MM.1S (cell line): ENCODE results near the gene S100P.

ENCODE experiments used
- EZH2 ChIP-seq: fragments of 300-600 bp; sonication (generic); optimal IDR thresholded peaks from 2 replicates; pipeline ENCODE3; 2017; ENCODE audit warnings: low read depth, mild to moderate bottlenecking, antibody characterized with exemption, low read length, mixed read lengths
- TF ChIP-seq, protein P1 (sequence below): fragments of 300-600 bp; sonication (generic); IDR thresholded peaks from 2 replicates; pipeline ENCODE4 v1.5.1; 2016; ENCODE audit warnings: antibody characterized with exemption, low read length, mixed read lengths

DNA sequence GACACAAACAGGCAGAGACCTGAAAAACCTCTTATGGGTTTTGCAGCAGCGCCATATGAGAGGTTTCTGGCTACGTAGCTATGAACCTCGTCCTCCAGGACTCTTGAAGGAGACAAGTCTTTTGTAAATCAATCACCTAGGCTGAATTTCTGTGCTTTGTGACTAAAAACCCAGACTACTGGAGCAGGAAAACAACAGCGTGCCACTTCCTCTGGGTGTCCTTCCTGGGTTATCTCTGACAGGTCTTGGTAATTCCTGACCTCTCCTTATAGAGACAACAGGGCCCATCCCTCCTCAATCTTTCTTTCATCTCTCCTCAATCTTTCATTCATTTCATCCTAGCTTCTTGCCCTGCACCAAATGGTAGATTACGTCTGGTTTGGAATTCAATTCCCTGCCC is 5.7 kb downstream of the S100P start:
- no peak for TF ChIP-seq EZH2
- TF ChIP-seq, protein P1, sequence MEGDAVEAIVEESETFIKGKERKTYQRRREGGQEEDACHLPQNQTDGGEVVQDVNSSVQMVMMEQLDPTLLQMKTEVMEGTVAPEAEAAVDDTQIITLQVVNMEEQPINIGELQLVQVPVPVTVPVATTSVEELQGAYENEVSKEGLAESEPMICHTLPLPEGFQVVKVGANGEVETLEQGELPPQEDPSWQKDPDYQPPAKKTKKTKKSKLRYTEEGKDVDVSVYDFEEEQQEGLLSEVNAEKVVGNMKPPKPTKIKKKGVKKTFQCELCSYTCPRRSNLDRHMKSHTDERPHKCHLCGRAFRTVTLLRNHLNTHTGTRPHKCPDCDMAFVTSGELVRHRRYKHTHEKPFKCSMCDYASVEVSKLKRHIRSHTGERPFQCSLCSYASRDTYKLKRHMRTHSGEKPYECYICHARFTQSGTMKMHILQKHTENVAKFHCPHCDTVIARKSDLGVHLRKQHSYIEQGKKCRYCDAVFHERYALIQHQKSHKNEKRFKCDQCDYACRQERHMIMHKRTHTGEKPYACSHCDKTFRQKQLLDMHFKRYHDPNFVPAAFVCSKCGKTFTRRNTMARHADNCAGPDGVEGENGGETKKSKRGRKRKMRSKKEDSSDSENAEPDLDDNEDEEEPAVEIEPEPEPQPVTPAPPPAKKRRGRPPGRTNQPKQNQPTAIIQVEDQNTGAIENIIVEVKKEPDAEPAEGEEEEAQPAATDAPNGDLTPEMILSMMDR: no peak
